ENCODE results near the gene MSH5.

- TF ChIP-seq CTCF (conservative IDR thresholded peaks at IDR 0.05; ENCODE audit: low read length): no peak
- TF ChIP-seq EZH2phosphoT487 (IDR thresholded peaks at IDR 0.05; ENCODE audit: borderline replicate concordance, low read depth, low read length): no peak
Measured at GRCh38 chr6:31797588-31797987, 57.8 kb downstream of the MSH5 start.

Measured in OCI-LY7 (cell line).